ENCODE results near the gene SAMD4B.

The SAMD4B gene, protein sequence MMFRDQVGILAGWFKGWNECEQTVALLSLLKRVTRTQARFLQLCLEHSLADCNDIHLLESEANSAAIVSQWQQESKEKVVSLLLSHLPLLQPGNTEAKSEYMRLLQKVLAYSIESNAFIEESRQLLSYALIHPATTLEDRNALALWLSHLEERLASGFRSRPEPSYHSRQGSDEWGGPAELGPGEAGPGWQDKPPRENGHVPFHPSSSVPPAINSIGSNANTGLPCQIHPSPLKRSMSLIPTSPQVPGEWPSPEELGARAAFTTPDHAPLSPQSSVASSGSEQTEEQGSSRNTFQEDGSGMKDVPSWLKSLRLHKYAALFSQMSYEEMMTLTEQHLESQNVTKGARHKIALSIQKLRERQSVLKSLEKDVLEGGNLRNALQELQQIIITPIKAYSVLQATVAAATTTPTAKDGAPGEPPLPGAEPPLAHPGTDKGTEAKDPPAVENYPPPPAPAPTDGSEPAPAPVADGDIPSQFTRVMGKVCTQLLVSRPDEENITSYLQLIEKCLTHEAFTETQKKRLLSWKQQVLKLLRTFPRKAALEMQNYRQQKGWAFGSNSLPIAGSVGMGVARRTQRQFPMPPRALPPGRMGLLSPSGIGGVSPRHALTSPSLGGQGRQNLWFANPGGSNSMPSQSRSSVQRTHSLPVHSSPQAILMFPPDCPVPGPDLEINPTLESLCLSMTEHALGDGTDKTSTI
- long read RNA-seq, partial matches to known transcripts: 17 of 22 reads
- long read RNA-seq, other reads (novel, unspliced or antisense): 3 of 22 reads

DNA sequence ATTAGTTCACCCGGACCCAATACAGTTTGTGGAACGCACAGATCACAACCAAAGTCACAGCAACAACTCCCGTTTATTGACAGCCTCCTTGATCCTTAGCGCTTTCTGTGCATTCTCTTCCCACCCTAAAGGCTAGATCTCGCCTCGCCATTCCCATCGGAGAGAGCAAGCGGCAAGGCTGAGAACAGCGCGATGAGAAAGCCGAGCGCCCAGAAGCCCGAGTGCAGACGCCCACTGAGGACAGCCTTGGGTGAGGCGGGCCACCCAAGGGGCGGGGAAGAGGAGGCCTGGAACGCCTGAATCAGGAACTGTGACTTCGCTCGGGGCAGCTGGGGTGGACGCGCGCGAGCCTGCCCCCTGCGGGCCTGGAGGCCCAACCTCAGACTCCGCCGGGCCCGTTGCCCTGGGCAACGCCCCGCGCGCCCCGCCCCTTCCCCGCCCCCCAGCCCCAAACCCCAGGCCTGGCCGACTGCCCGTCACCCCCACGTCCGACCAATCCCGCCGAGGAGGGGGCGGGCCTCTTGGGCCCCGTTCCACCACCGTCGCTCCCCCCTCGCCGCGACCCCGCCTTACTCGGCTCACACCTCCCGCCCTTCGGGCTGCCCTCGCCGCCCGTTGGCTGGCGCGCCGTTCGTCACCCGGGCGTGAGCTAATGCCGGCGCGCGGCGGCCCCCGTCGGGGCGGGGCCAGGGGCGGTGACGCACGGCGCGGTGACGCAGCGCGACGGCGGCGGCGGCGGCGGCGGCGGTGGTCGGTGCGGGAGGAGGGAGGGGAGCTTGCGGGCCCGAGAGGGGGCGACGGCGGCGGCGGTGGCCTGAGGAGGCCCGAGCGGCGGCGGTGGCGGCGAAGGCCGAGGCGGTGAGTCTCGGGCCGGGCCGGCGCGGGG, at the start of gene SAMD4B:
Gene SAMD4B (plus strand): TSS at position 703 of the 886 bp plus-strand sequence. CDS start 14,473 bp downstream, outside the sequence.
- H3K27ac ChIP-seq (replicated peaks): peak within 1 kb of the TSS; percentile 73
- TF ChIP-seq, protein P1, sequence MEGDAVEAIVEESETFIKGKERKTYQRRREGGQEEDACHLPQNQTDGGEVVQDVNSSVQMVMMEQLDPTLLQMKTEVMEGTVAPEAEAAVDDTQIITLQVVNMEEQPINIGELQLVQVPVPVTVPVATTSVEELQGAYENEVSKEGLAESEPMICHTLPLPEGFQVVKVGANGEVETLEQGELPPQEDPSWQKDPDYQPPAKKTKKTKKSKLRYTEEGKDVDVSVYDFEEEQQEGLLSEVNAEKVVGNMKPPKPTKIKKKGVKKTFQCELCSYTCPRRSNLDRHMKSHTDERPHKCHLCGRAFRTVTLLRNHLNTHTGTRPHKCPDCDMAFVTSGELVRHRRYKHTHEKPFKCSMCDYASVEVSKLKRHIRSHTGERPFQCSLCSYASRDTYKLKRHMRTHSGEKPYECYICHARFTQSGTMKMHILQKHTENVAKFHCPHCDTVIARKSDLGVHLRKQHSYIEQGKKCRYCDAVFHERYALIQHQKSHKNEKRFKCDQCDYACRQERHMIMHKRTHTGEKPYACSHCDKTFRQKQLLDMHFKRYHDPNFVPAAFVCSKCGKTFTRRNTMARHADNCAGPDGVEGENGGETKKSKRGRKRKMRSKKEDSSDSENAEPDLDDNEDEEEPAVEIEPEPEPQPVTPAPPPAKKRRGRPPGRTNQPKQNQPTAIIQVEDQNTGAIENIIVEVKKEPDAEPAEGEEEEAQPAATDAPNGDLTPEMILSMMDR (IDR thresholded peaks at IDR 0.05; ENCODE audit: insufficient read depth, low read length): peak; percentile 44
- peak; percentile 84 for TF ChIP-seq POLR2AphosphoS5 (IDR thresholded peaks at IDR 0.05; ENCODE audit: low read depth)
- TF ChIP-seq SPI1 (IDR thresholded peaks at IDR 0.05; ENCODE audit: borderline replicate concordance, low read depth): peak; percentile 60; the same call in 1 of the 2 replicates
- TF ChIP-seq, protein P2, sequence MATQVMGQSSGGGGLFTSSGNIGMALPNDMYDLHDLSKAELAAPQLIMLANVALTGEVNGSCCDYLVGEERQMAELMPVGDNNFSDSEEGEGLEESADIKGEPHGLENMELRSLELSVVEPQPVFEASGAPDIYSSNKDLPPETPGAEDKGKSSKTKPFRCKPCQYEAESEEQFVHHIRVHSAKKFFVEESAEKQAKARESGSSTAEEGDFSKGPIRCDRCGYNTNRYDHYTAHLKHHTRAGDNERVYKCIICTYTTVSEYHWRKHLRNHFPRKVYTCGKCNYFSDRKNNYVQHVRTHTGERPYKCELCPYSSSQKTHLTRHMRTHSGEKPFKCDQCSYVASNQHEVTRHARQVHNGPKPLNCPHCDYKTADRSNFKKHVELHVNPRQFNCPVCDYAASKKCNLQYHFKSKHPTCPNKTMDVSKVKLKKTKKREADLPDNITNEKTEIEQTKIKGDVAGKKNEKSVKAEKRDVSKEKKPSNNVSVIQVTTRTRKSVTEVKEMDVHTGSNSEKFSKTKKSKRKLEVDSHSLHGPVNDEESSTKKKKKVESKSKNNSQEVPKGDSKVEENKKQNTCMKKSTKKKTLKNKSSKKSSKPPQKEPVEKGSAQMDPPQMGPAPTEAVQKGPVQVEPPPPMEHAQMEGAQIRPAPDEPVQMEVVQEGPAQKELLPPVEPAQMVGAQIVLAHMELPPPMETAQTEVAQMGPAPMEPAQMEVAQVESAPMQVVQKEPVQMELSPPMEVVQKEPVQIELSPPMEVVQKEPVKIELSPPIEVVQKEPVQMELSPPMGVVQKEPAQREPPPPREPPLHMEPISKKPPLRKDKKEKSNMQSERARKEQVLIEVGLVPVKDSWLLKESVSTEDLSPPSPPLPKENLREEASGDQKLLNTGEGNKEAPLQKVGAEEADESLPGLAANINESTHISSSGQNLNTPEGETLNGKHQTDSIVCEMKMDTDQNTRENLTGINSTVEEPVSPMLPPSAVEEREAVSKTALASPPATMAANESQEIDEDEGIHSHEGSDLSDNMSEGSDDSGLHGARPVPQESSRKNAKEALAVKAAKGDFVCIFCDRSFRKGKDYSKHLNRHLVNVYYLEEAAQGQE (IDR thresholded peaks at IDR 0.05; ENCODE audit: insufficient replicate concordance, low read depth): no peak
- TF ChIP-seq GABPA (IDR thresholded peaks at IDR 0.05; ENCODE audit: low read depth): peak; percentile 76
- peak; percentile 96 to 98 for DNase-seq (ENCODE audit: low read depth in 1 of 2, low spot score in 1 of 2)
- H3K4me3 ChIP-seq (replicated peaks; ENCODE audit: insufficient read depth, low read length): peak within 1 kb of the TSS; percentile 82
- no peaks in the 10 kb centered on the region for H3K27me3 ChIP-seq (ENCODE audit: insufficient read depth, poor library complexity, severe bottlenecking)

DNA sequence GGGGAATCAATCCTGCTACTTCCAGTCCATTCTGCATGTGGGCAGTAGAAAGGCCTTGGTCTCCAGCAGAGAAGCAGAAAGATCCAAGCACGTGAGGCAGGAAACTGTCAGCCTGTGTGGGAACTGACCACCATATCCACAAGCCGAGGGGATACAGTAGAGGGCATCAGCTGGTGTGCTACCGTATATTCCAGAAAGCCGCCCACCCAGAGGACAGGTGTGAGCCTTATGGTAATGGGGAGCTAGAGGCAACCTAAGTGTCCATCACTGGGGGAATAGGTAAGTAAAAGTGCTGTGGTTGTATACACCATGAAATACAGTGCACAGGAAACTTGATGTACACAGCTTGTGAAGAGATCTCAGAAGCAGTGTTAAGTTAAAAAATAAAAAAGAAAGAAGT, 48.8 kb upstream of the SAMD4B start:
- no peak overlapping the region for H3K4me3 ChIP-seq (replicated peaks; ENCODE audit: insufficient read depth, low read length)
- TF ChIP-seq, protein P1 (IDR thresholded peaks at IDR 0.05; ENCODE audit: insufficient read depth, low read length): no peak
- TF ChIP-seq POLR2AphosphoS5 (IDR thresholded peaks at IDR 0.05; ENCODE audit: low read depth): no peak
- TF ChIP-seq, protein P2 (IDR thresholded peaks at IDR 0.05; ENCODE audit: insufficient replicate concordance, low read depth): no peak
- no peak for TF ChIP-seq SPI1 (IDR thresholded peaks at IDR 0.05; ENCODE audit: borderline replicate concordance, low read depth)
- TF ChIP-seq GABPA (IDR thresholded peaks at IDR 0.05; ENCODE audit: low read depth): no peak
- no peaks in the 10 kb centered on the region for H3K27me3 ChIP-seq (ENCODE audit: insufficient read depth, poor library complexity, severe bottlenecking)
- no peak for DNase-seq (ENCODE audit: low read depth in 1 of 2, low spot score in 1 of 2)
- H3K27ac ChIP-seq (replicated peaks): no peak overlapping the region

DNA sequence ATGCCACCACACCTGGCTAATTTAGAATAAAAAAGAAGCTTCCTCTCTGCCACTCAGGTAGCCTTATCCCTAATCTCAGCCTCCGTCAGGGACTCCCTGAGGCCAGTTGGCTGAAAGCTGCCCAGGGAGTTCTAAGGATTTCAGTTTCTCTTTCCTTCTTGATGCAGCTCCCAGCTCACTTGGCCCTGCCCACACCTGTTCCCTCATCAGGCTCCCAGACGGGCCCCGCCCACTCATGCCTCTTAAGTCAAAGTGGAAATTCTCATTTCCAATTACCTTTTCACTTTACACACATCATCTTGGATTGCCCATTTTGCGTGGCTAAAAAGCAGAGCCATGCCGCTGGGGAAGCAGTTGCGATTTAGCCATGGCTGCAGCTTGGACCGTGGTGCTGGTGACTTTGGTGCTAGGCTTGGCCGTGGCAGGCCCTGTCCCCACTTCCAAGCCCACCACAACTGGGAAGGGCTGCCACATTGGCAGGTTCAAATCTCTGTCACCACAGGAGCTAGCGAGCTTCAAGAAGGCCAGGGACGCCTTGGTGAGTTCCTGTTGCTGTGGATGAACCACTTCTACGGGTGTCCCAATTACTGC, 46.1 kb upstream of the SAMD4B start, which contains the start of gene IFNL1:
Gene IFNL1 (plus strand): TSS at position 353 of the 591 bp plus-strand sequence. CDS start 15 bp downstream, at position 368.
- DNase-seq (ENCODE audit: low read depth in 1 of 2, low spot score in 1 of 2): no peak
- TF ChIP-seq GABPA (IDR thresholded peaks at IDR 0.05; ENCODE audit: low read depth): no peak
- no peak for TF ChIP-seq POLR2AphosphoS5 (IDR thresholded peaks at IDR 0.05; ENCODE audit: low read depth)
- TF ChIP-seq, protein P1 (IDR thresholded peaks at IDR 0.05; ENCODE audit: insufficient read depth, low read length): no peak
- TF ChIP-seq SPI1 (IDR thresholded peaks at IDR 0.05; ENCODE audit: borderline replicate concordance, low read depth): no peak
- TF ChIP-seq, protein P2 (IDR thresholded peaks at IDR 0.05; ENCODE audit: insufficient replicate concordance, low read depth): no peak

More for the DNA sequence above, 46.1 kb upstream of the SAMD4B start, which contains the start of gene IFNL1:
- Histone ChIP-seq H3K27me3 (ENCODE audit: insufficient read depth, poor library complexity, severe bottlenecking) (no peaks in the 10 kb centered on the region), H3K27ac (replicated peaks) (no peak within 1 kb of the TSS), H3K4me3 (replicated peaks; ENCODE audit: insufficient read depth, low read length) (no peak within 1 kb of the TSS)

Measured in HL-60 (cell line).